Activated naive CD8-positive, alpha-beta T cell treated with anti-CD3 and anti-CD28 coated beads, Interleukin-2, amount 50 U/mL, for 16 hours (primary cell): Measurements from ENCODE around the gene ADGRA1.
"Not testable (repeated sequence)": the region's sequence is repeated elsewhere in the genome, so short reads cannot be mapped to it uniquely, and the experiment has no call there.

Experiments
- DNase-seq: peaks from one replicate; pipeline ENCODE4 v3.0.0-alpha.2; 2020; ENCODE audit warnings: low read depth, low spot score

ADGRA1 gene

GRCh38 chr10:133128126-133129070 is 40.7 kb downstream of the ADGRA1 start:
- DNase-seq, result no peak

- no peak for DNase-seq
These were observed 41.5 kb downstream of the ADGRA1 start for GRCh38 chr10:133129071-133129858.

GRCh38 chr10:133129859-133130495 is 42.3 kb downstream of the ADGRA1 start:
- DNase-seq, result no peak

- DNase-seq, result no peak
These were observed 42.9 kb downstream of the ADGRA1 start for GRCh38 chr10:133130602-133131001.

GRCh38 chr10:133131053-133131452 is 43.3 kb downstream of the ADGRA1 start:
- DNase-seq, result no peak

GRCh38 chr10:133131734-133132472 is 44.2 kb downstream of the ADGRA1 start:
- DNase-seq, result no peak

GRCh38 chr10:133132473-133133291 is 45.0 kb downstream of the ADGRA1 start:
- no peak for DNase-seq

GRCh38 chr10:133133471-133134231 is 45.9 kb downstream of the ADGRA1 start:
- DNase-seq, result no peak

- no peak for DNase-seq
These were observed 46.8 kb downstream of the ADGRA1 start for GRCh38 chr10:133134411-133135115.

GRCh38 chr10:133135116-133135465 is 47.4 kb downstream of the ADGRA1 start:
- DNase-seq, result no peak

- not testable (repeated sequence) for DNase-seq
These were observed 49.9 kb downstream of the ADGRA1 start for GRCh38 chr10:133137486-133138145.

GRCh38 chr10:133139551-133140065 is 51.9 kb downstream of the ADGRA1 start:
- no peak for DNase-seq

GRCh38 chr10:133140417-133141143 is 52.9 kb downstream of the ADGRA1 start:
- DNase-seq, result no peak

GRCh38 chr10:133141144-133141957 is 53.6 kb downstream of the ADGRA1 start:
- DNase-seq, result no peak

- DNase-seq, result no peak
These were observed 54.2 kb downstream of the ADGRA1 start for GRCh38 chr10:133141958-133142340.

- no peak for DNase-seq
These were observed 54.9 kb downstream of the ADGRA1 start for GRCh38 chr10:133142523-133143199.
